ENCODE results near the gene HCK. TPM values are rescaled to one million over a fixed set of nuclear protein-coding genes. Genes with fewer than 3 reads are reported as not detected.

HCK gene
- total and polyA plus RNA-seq, 9 of the 15 experiments (the other 6 are each of a cell fraction or from before 2014, with no cell fraction given), result 0.09 to 0.51 (median 0.27) TPM; not detected in 6

DNA sequence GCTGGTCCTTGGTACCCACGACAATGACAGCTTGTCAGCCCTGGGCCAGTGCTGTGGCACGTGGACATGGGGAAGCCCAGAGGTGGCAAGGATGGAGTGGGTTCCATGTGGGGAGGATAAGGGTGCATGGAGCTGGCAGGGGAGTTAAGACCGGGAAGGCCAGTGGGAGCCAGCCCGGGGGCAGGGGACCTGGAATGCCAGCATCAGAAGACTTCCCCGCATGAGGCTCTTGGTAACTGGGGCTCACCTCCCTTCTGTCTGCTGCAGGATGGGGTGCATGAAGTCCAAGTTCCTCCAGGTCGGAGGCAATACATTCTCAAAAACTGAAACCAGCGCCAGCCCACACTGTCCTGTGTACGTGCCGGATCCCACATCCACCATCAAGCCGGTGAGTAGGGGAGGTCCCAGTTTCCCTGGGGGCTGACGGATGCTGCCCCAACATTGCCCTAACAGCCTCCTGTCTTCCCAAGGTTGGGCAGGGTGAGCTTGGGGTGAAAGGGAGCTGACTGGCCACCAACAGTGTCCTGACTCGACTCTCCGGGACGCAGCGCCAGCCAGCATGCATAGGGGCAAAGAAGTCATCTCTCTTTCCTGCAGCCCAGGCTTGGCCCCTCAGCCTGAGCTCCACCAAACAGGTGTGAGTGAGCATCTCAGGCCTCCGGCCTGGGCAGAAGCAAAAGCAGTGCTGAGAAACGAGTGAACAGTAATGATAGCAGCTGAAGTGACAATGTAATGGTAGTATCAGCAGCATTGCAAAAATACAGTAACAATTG lies 19.5 kb downstream of the HCK start (continued):
- TF ChIP-seq, protein P1, sequence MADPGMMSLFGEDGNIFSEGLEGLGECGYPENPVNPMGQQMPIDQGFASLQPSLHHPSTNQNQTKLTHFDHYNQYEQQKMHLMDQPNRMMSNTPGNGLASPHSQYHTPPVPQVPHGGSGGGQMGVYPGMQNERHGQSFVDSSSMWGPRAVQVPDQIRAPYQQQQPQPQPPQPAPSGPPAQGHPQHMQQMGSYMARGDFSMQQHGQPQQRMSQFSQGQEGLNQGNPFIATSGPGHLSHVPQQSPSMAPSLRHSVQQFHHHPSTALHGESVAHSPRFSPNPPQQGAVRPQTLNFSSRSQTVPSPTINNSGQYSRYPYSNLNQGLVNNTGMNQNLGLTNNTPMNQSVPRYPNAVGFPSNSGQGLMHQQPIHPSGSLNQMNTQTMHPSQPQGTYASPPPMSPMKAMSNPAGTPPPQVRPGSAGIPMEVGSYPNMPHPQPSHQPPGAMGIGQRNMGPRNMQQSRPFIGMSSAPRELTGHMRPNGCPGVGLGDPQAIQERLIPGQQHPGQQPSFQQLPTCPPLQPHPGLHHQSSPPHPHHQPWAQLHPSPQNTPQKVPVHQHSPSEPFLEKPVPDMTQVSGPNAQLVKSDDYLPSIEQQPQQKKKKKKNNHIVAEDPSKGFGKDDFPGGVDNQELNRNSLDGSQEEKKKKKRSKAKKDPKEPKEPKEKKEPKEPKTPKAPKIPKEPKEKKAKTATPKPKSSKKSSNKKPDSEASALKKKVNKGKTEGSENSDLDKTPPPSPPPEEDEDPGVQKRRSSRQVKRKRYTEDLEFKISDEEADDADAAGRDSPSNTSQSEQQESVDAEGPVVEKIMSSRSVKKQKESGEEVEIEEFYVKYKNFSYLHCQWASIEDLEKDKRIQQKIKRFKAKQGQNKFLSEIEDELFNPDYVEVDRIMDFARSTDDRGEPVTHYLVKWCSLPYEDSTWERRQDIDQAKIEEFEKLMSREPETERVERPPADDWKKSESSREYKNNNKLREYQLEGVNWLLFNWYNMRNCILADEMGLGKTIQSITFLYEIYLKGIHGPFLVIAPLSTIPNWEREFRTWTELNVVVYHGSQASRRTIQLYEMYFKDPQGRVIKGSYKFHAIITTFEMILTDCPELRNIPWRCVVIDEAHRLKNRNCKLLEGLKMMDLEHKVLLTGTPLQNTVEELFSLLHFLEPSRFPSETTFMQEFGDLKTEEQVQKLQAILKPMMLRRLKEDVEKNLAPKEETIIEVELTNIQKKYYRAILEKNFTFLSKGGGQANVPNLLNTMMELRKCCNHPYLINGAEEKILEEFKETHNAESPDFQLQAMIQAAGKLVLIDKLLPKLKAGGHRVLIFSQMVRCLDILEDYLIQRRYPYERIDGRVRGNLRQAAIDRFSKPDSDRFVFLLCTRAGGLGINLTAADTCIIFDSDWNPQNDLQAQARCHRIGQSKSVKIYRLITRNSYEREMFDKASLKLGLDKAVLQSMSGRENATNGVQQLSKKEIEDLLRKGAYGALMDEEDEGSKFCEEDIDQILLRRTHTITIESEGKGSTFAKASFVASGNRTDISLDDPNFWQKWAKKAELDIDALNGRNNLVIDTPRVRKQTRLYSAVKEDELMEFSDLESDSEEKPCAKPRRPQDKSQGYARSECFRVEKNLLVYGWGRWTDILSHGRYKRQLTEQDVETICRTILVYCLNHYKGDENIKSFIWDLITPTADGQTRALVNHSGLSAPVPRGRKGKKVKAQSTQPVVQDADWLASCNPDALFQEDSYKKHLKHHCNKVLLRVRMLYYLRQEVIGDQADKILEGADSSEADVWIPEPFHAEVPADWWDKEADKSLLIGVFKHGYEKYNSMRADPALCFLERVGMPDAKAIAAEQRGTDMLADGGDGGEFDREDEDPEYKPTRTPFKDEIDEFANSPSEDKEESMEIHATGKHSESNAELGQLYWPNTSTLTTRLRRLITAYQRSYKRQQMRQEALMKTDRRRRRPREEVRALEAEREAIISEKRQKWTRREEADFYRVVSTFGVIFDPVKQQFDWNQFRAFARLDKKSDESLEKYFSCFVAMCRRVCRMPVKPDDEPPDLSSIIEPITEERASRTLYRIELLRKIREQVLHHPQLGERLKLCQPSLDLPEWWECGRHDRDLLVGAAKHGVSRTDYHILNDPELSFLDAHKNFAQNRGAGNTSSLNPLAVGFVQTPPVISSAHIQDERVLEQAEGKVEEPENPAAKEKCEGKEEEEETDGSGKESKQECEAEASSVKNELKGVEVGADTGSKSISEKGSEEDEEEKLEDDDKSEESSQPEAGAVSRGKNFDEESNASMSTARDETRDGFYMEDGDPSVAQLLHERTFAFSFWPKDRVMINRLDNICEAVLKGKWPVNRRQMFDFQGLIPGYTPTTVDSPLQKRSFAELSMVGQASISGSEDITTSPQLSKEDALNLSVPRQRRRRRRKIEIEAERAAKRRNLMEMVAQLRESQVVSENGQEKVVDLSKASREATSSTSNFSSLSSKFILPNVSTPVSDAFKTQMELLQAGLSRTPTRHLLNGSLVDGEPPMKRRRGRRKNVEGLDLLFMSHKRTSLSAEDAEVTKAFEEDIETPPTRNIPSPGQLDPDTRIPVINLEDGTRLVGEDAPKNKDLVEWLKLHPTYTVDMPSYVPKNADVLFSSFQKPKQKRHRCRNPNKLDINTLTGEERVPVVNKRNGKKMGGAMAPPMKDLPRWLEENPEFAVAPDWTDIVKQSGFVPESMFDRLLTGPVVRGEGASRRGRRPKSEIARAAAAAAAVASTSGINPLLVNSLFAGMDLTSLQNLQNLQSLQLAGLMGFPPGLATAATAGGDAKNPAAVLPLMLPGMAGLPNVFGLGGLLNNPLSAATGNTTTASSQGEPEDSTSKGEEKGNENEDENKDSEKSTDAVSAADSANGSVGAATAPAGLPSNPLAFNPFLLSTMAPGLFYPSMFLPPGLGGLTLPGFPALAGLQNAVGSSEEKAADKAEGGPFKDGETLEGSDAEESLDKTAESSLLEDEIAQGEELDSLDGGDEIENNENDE (IDR thresholded peaks at IDR 0.05; ENCODE audit: low read depth, low read length), result no peak
- TF ChIP-seq, protein P2, sequence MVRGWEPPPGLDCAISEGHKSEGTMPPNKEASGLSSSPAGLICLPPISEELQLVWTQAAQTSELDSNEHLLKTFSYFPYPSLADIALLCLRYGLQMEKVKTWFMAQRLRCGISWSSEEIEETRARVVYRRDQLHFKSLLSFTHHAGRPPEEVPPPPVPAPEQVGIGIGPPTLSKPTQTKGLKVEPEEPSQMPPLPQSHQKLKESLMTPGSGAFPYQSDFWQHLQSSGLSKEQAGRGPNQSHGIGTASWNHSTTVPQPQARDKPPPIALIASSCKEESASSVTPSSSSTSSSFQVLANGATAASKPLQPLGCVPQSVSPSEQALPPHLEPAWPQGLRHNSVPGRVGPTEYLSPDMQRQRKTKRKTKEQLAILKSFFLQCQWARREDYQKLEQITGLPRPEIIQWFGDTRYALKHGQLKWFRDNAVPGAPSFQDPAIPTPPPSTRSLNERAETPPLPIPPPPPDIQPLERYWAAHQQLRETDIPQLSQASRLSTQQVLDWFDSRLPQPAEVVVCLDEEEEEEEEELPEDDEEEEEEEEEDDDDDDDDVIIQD (CRISPR knock-in tag; IDR thresholded peaks at IDR 0.05), result no peak
- TF ChIP-seq, protein P3, sequence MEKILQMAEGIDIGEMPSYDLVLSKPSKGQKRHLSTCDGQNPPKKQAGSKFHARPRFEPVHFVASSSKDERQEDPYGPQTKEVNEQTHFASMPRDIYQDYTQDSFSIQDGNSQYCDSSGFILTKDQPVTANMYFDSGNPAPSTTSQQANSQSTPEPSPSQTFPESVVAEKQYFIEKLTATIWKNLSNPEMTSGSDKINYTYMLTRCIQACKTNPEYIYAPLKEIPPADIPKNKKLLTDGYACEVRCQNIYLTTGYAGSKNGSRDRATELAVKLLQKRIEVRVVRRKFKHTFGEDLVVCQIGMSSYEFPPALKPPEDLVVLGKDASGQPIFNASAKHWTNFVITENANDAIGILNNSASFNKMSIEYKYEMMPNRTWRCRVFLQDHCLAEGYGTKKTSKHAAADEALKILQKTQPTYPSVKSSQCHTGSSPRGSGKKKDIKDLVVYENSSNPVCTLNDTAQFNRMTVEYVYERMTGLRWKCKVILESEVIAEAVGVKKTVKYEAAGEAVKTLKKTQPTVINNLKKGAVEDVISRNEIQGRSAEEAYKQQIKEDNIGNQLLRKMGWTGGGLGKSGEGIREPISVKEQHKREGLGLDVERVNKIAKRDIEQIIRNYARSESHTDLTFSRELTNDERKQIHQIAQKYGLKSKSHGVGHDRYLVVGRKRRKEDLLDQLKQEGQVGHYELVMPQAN (IDR thresholded peaks at IDR 0.05; ENCODE audit: borderline replicate concordance), result no peak
- TF ChIP-seq ELF2 (CRISPR knock-in tag; IDR thresholded peaks at IDR 0.05) (no peak), TGIF2 (CRISPR knock-in tag; IDR thresholded peaks at IDR 0.05) (no peak), MECOM (CRISPR knock-in tag; IDR thresholded peaks at IDR 0.05) (no peak), ZNF668 (CRISPR knock-in tag; IDR thresholded peaks at IDR 0.05) (no peak), ZNF707 (CRISPR knock-in tag; conservative IDR thresholded peaks at IDR 0.05) (no peak)

All from K562 (cell line).